Osteocyte (in vitro differentiated cells): ENCODE data around the gene PTRH2. TPM values are rescaled to one million over a fixed set of nuclear protein-coding genes. Genes with fewer than 3 reads are reported as not detected.
A peak's percentile ranks its signal among the peaks of the same experiment; 100 is the strongest.

ENCODE experiments used
- DNase-seq: peaks from one replicate; pipeline ENCODE4 v3.0.0; 2021; ENCODE audit warnings: mixed read lengths; ENCODE audit not compliant: unreplicated experiment; ENCODE audit errors: extremely low spot score
- H3K27ac Mint-ChIP-seq: one replicate; pipeline ENCODE4 v1.8.0; 2021; ENCODE audit warnings: mild to moderate bottlenecking, mixed read lengths; ENCODE audit not compliant: unreplicated experiment
- H3K27me3 Mint-ChIP-seq: one replicate; pipeline ENCODE4 v1.8.0; 2021; ENCODE audit warnings: mixed read lengths; ENCODE audit not compliant: unreplicated experiment
- H3K36me3 Mint-ChIP-seq: one replicate; pipeline ENCODE4 v1.8.0; 2021; ENCODE audit warnings: mixed read lengths; ENCODE audit not compliant: unreplicated experiment
- H3K4me1 Mint-ChIP-seq: one replicate; pipeline ENCODE4 v1.8.0; 2021; ENCODE audit warnings: mixed read lengths; ENCODE audit not compliant: unreplicated experiment
- H3K4me3 Mint-ChIP-seq: one replicate; pipeline ENCODE4 v1.8.0; 2021; ENCODE audit warnings: mild to moderate bottlenecking, moderate library complexity, mixed read lengths; ENCODE audit not compliant: unreplicated experiment
- H3K9me3 Mint-ChIP-seq: one replicate; pipeline ENCODE4 v1.8.0; 2021; ENCODE audit warnings: mixed read lengths; ENCODE audit not compliant: unreplicated experiment
- CTCF ChIP-seq: fragments of 200-600 bp; sonication (generic); IDR thresholded peaks from 2 replicates; pipeline ENCODE4 v1.5.0; 2021; ENCODE audit warnings: antibody characterized with exemption, mild to moderate bottlenecking, moderate library complexity
- total RNA-seq: library from RNA; stranded (reverse); gene quantifications from 2 replicates; pipeline ENCODE4 v1.2.1, GENCODE V29; 2021

Gene PTRH2
- total RNA-seq, 1 donor from 2014 or later: 19.6 TPM

GRCh38 chr17:59678918-59679317, 28.3 kb downstream of the PTRH2 start:
- peaks cover 72% of the 10 kb centered on the region for H3K36me3 Mint-ChIP-seq

GRCh38 chr17:59676716-59677115, 30.5 kb downstream of the PTRH2 start:
- no peak for TF ChIP-seq CTCF
- no peak overlapping the region for H3K4me3 Mint-ChIP-seq
- no peaks in the 10 kb centered on the region for H3K9me3 Mint-ChIP-seq
- no peaks in the 10 kb centered on the region for H3K27me3 Mint-ChIP-seq
- no peak overlapping the region for H3K27ac Mint-ChIP-seq
- no peaks in the 10 kb centered on the region for H3K4me1 Mint-ChIP-seq
- H3K36me3 Mint-ChIP-seq: peaks cover 62% of the 10 kb centered on the region
- no peak for DNase-seq

More at GRCh38 chr17:59678918-59679317, 28.3 kb downstream of the PTRH2 start:
- Mint-ChIP-seq H3K27ac (no peak overlapping the region), H3K27me3 (no peaks in the 10 kb centered on the region), H3K9me3 (no peaks in the 10 kb centered on the region), H3K4me3 (no peak overlapping the region), H3K4me1 (no peaks in the 10 kb centered on the region)
- TF ChIP-seq CTCF: no peak
- no peak for DNase-seq

DNA sequence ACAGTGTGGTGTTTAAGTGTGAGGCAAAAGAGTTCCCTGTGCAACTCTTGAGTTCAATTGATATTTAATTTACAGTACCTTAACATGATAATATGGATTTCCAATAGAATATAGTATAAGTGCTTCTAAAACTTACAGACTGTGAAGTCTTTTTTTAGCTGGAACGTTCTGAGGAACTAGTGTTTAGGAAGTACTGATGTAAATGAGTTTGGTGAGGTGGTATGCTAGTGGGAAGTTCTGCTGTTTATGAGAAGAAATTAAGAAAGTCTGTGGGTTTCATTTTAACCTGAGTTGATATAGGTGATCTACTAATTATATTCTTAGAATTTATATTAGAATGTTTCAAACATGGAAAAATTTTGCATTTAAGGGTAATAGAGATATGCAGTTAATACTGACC, 32.0 kb downstream of the PTRH2 start:
- no peaks in the 10 kb centered on the region for H3K27me3 Mint-ChIP-seq
- TF ChIP-seq CTCF: no peak
- peaks cover 3% of the 10 kb centered on the region for H3K4me1 Mint-ChIP-seq
- no peaks in the 10 kb centered on the region for H3K9me3 Mint-ChIP-seq
- H3K36me3 Mint-ChIP-seq: peaks cover 54% of the 10 kb centered on the region
- peak overlapping the region; percentile 9 for H3K27ac Mint-ChIP-seq
- H3K4me3 Mint-ChIP-seq: no peak overlapping the region
- no peak for DNase-seq

- Mint-ChIP-seq H3K36me3 (peaks cover 52% of the 10 kb centered on the region), H3K9me3 (no peaks in the 10 kb centered on the region), H3K4me3 (no peak overlapping the region), H3K27ac (no peak overlapping the region), H3K4me1 (peaks cover 27% of the 10 kb centered on the region), H3K27me3 (no peaks in the 10 kb centered on the region)
- DNase-seq: no peak
- no peak for TF ChIP-seq CTCF
Observed at GRCh38 chr17:59671386-59671785, 35.8 kb downstream of the PTRH2 start.

DNA sequence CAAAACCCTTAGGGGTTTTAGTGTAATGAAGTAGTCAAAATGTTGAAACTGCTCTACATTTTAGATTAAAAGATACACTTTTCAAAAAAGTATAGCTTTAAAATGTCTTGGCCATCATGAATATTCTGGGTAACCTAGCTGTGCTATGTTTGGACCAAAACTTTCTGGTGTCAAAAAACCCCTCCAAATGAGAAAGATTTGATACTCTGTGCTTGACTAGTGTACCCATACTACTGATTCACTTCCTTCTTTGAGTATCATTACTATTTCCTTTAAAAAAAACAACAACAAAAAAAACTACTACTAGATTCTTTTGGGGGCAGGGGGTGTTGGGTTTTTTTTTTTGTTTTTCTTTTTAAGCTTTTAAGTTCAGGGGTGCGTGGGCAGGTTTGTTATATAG, 37.3 kb downstream of the PTRH2 start:
- Mint-ChIP-seq H3K9me3 (no peaks in the 10 kb centered on the region), H3K27me3 (no peaks in the 10 kb centered on the region), H3K4me1 (peaks cover 27% of the 10 kb centered on the region)

More for the DNA sequence above, 37.3 kb downstream of the PTRH2 start:
- Mint-ChIP-seq H3K27ac (peak overlapping the region; percentile 48), H3K36me3 (peaks cover 51% of the 10 kb centered on the region), H3K4me3 (no peak overlapping the region)
- no peak for TF ChIP-seq CTCF
- no peak for DNase-seq
